Panc1 (cell line): ENCODE data around the gene AFG1L. TPM values are rescaled to one million over a fixed set of nuclear protein-coding genes. Genes with fewer than 3 reads are reported as not detected.

Source experiments
- ATAC-seq: fragments of 200-7000 bp; cut with Tn5 transposase; 2 replicates; pipeline ENCODE4 v1.9.1; 2020; ENCODE audit warnings: mild to moderate bottlenecking, moderate library complexity
- BruUV-seq: library from RNA; stranded (reverse); fragments of 400-500 nt; replicated peaks from 2 replicates; lab custom pipeline; 2021; lab: Mats Ljungman, UMichigan
- CTCF ChIA-PET: fragments of 300-600 bp; sonication (Branson Sonifier 250); formaldehyde crosslinking; loops from one replicate; lab custom pipeline; 2022; ENCODE audit warnings: antibody characterized with exemption; lab: Charles Lee
- POLR2A ChIA-PET: fragments of 300-600 bp; sonication (Branson Sonifier 250); formaldehyde crosslinking; loops from one replicate; lab custom pipeline; 2022; ENCODE audit warnings: antibody characterized with exemption; lab: Charles Lee
- DNase-seq: peaks from one replicate; pipeline ENCODE4 v3.0.0-alpha.2; 2010; ENCODE audit warnings: low read depth, low spot score
- H3K27ac ChIP-seq: 2 replicates; pipeline ENCODE4 v1.5.1; 2011; ENCODE audit warnings: mild to moderate bottlenecking, low read length, inconsistent platforms
- H3K27me3 ChIP-seq: fragments of 200-500 bp; sonication (Bioruptor generic); 2 replicates; pipeline ENCODE4 v1.6.0; 2014; ENCODE audit warnings: low read length, inconsistent platforms; ENCODE audit not compliant: control insufficient read depth, insufficient read depth
- H3K36me3 ChIP-seq: fragments of 200-500 bp; sonication (Bioruptor generic); 2 replicates; pipeline ENCODE4 v1.5.1; 2014; ENCODE audit warnings: inconsistent platforms, mild to moderate bottlenecking, low read length, moderate library complexity; ENCODE audit not compliant: control insufficient read depth, insufficient read depth
- H3K4me1 ChIP-seq: 2 replicates; pipeline ENCODE4 v1.5.1; 2011; ENCODE audit warnings: inconsistent platforms, mild to moderate bottlenecking, low read length, moderate library complexity; ENCODE audit not compliant: control insufficient read depth, insufficient read depth
- H3K4me3 ChIP-seq, 2 experiments: 2 replicates each; pipeline ENCODE4 v1.5.1; 2011 to 2012; ENCODE audit warnings: low read depth in 2 of 2, low read length in 2 of 2, mild to moderate bottlenecking in 2 of 2, inconsistent platforms in 1 of 2, moderate library complexity in 1 of 2
- H3K9me3 ChIP-seq: fragments of 200-500 bp; sonication (Bioruptor generic); 2 replicates; pipeline ENCODE4 v1.5.1; 2014; ENCODE audit warnings: low read depth, mild to moderate bottlenecking, inconsistent platforms, low read length, moderate library complexity; ENCODE audit not compliant: control insufficient read depth, insufficient read depth
- CTCF ChIP-seq: fragments of 450-650 bp; IDR thresholded peaks from 2 replicates; pipeline ENCODE4 v1.5.1; 2017; ENCODE audit warnings: mild to moderate bottlenecking
- POLR2AphosphoS5 ChIP-seq: IDR thresholded peaks from 2 replicates; pipeline ENCODE4 v1.6.1; 2012; ENCODE audit warnings: mild to moderate bottlenecking, low read depth, low read length, moderate library complexity
- REST ChIP-seq, 2 experiments: IDR thresholded peaks; 2 replicates each; pipeline ENCODE4 v1.6.1; 2011 to 2012; ENCODE audit warnings: low read depth in 2 of 2, control low read depth in 1 of 2, low read length in 1 of 2, mild to moderate bottlenecking in 1 of 2, moderate library complexity in 1 of 2; ENCODE audit not compliant: insufficient read depth in 1 of 2
- SIN3A ChIP-seq: IDR thresholded peaks from 2 replicates; pipeline ENCODE4 v1.6.1; 2012; ENCODE audit warnings: low read depth, mild to moderate bottlenecking, low read length, moderate library complexity, borderline replicate concordance; ENCODE audit not compliant: insufficient read depth
- TCF7L2 ChIP-seq: IDR thresholded peaks from 2 replicates; pipeline ENCODE4 v1.6.1; 2011; ENCODE audit warnings: mild to moderate bottlenecking, low read depth, low read length, inconsistent platforms
- in situ Hi-C: cut with HindIII; loops from 2 replicates; pipeline ENCODE4 v1.10.0; 2016; ENCODE audit warnings: low sequenced_read_pairs, low pct_unique_long_range_greater_than_20kb
- intact Hi-C: fragments of 100-400 bp; cut with micrococcal nuclease; formaldehyde crosslinking; loops from one replicate; pipeline ENCODE4 v1.10.0; 2022; ENCODE audit not compliant: unreplicated experiment
- total RNA-seq: library from RNA; stranded (reverse); gene quantifications from one replicate; pipeline ENCODE4 v1.2.1, GENCODE V29; 2021; ENCODE audit not compliant: unreplicated experiment

The AFG1L gene
- total RNA-seq, 1 experiment from 2014 or later = 12.4 TPM

DNA sequence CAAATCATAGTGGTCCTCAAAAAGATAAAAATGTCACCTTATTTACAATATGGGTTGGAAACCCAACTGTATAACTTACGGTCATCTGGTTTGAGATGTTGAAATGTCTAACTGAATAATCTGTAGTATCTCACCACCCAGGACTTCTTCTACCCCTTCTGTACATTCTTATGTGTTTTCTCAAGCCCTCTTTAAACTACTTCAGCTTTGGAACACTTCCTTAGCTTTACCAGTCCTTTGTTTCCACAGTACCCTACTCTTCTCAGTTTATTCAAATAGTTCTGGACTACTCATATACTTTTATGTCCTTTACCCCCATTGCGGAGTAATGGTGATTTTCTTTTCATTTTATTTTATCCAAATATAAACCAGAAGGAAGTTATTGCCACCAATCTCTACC is 137.3 kb downstream of the AFG1L start:
- in situ Hi-C loops (no loop called here), intact Hi-C loops (no loop called here)
- no peaks in the 10 kb centered on the region for H3K4me1 ChIP-seq
- ChIA-PET POLR2A (no interaction called here), CTCF (no interaction called here)
- H3K36me3 ChIP-seq = no peaks in the 10 kb centered on the region
- no TSS peak for BruUV-seq
- H3K27me3 ChIP-seq = no peaks in the 10 kb centered on the region
- no peak for TF ChIP-seq CTCF
- DNase-seq (no peak), ATAC-seq (no peak)
- no peaks in the 10 kb centered on the region for H3K9me3 ChIP-seq
- no peak overlapping the region for H3K27ac ChIP-seq
- no peak overlapping the region for H3K4me3 ChIP-seq

DNA sequence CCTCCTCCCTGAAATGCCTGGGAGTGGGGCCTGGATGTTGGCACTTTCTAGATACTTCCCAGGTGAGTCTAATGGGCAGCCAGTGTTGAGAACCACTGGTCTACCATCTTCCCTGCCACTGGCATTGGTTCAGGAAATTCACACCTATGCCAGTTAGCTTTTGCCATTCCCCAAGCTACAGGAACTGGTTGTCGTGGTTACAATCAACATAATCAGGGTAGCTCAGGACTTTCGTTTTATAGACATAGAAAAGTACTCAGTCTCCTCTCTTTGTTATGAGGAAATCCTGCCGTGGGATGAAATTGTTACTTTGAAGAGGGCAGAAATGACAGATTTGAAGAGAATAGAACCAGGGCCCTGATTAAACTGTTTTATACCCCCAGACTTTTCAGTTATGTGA is 137.9 kb downstream of the AFG1L start:
- in situ Hi-C loops (no loop called here), intact Hi-C loops (no loop called here)
- CTCF ChIA-PET = no interaction called here
- no peaks in the 10 kb centered on the region for H3K9me3 ChIP-seq
- DNase-seq (no peak), ATAC-seq (no peak)
- no peak overlapping the region for H3K27ac ChIP-seq
- no peak overlapping the region for H3K4me3 ChIP-seq
- no peaks in the 10 kb centered on the region for H3K4me1 ChIP-seq
- no TSS peak for BruUV-seq
- POLR2A ChIA-PET = no interaction called here
- no peaks in the 10 kb centered on the region for H3K36me3 ChIP-seq
- H3K27me3 ChIP-seq = no peaks in the 10 kb centered on the region
- TF ChIP-seq TCF7L2 = no peak
- no peak for TF ChIP-seq POLR2AphosphoS5
- TF ChIP-seq CTCF = no peak
- TF ChIP-seq REST (IDR thresholded peaks at IDR 0.05; ENCODE audit: insufficient read depth in 1 of 2, low read depth in 2 of 2, low read length in 1 of 2) = no peak
- TF ChIP-seq SIN3A = no peak

DNA sequence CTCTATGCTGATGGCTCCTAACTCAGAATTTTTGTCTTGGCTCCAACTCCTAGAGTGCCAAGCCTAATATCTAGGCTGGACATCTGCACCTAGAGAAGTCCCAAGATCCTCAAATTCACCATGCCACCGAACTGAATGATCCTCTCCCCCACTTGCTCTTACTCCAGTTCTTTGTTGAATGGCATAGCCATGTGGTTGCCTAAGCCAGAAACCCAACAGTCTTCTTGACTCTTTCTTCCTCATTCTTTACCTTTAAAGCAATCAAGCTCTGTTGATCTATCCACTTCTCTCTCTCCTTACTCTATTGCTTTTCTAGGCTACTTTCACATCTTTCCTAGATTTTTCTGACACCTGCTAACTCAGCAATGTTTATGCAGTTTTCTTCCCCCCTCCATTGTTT is 139.4 kb downstream of the AFG1L start:
- CTCF ChIA-PET = no interaction called here
- BruUV-seq = no TSS peak
- DNase-seq (no peak), ATAC-seq (no peak)
- H3K27me3 ChIP-seq = no peaks in the 10 kb centered on the region
- H3K9me3 ChIP-seq = no peaks in the 10 kb centered on the region
- H3K4me3 ChIP-seq = no peak overlapping the region
- POLR2A ChIA-PET = no interaction called here
- TF ChIP-seq REST (IDR thresholded peaks at IDR 0.05; ENCODE audit: insufficient read depth in 1 of 2, low read depth in 2 of 2, low read length in 1 of 2) (no peak), POLR2AphosphoS5 (no peak)
- H3K27ac ChIP-seq = no peak overlapping the region
- in situ Hi-C loops (no loop called here), intact Hi-C loops (no loop called here)
- H3K4me1 ChIP-seq = no peaks in the 10 kb centered on the region
- no peaks in the 10 kb centered on the region for H3K36me3 ChIP-seq
